HTR-8/SVneo (cell line): Measurements from ENCODE around the gene BATF3.

ENCODE experiments used
- DNase-seq: peaks from one replicate; pipeline ENCODE4 v3.0.0; 2011; ENCODE audit warnings: low spot score, mixed read lengths; ENCODE audit not compliant: insufficient read length
- FAIRE-seq: peaks from 2 replicates; lab custom pipeline; 2011; peaks lifted over from hg19 to GRCh38; lab: Jason Lieb, UNC

The BATF3 gene

GRCh38 chr1:212686591-212686990 lies 13.0 kb downstream of the BATF3 start:
- DNase-seq, result no peak
- no peak for FAIRE-seq

- FAIRE-seq (no peak), DNase-seq (no peak)
Measured at GRCh38 chr1:212686069-212686468, 13.6 kb downstream of the BATF3 start.

- DNase-seq, result no peak
- no peak for FAIRE-seq
Measured at GRCh38 chr1:212685429-212685828, 14.2 kb downstream of the BATF3 start.

- DNase-seq (no peak), FAIRE-seq (no peak)
Measured at GRCh38 chr1:212684521-212685090, 15.0 kb downstream of the BATF3 start.

- FAIRE-seq, result no peak
- no peak for DNase-seq
Measured at GRCh38 chr1:212684076-212684475, 15.6 kb downstream of the BATF3 start.

- DNase-seq (no peak), FAIRE-seq (no peak)
Measured at GRCh38 chr1:212683357-212683722, 16.3 kb downstream of the BATF3 start.

GRCh38 chr1:212680680-212681389 lies 18.8 kb downstream of the BATF3 start:
- FAIRE-seq, result no peak
- DNase-seq, result no peak

GRCh38 chr1:212678456-212679410 lies 20.9 kb downstream of the BATF3 start:
- DNase-seq (no peak), FAIRE-seq (no peak)

- DNase-seq (no peak), FAIRE-seq (no peak)
Measured at GRCh38 chr1:212677573-212677972, 22.1 kb downstream of the BATF3 start.

GRCh38 chr1:212677136-212677535 lies 22.5 kb downstream of the BATF3 start:
- DNase-seq (no peak), FAIRE-seq (no peak)

GRCh38 chr1:212675675-212676074 lies 24.0 kb downstream of the BATF3 start:
- FAIRE-seq (no peak), DNase-seq (no peak)

GRCh38 chr1:212674872-212675271 lies 24.8 kb downstream of the BATF3 start:
- FAIRE-seq, result no peak
- DNase-seq, result no peak

- peak; percentile 65 for DNase-seq
- FAIRE-seq, result peak; percentile 44
Measured at GRCh38 chr1:212671342-212672031, 28.2 kb downstream of the BATF3 start.

- FAIRE-seq, result no peak
- no peak for DNase-seq
Measured at GRCh38 chr1:212670882-212671281, 28.8 kb downstream of the BATF3 start.

GRCh38 chr1:212670301-212670700 lies 29.3 kb downstream of the BATF3 start:
- no peak for DNase-seq
- FAIRE-seq, result no peak

GRCh38 chr1:212669600-212669999 lies 30.0 kb downstream of the BATF3 start:
- DNase-seq (no peak), FAIRE-seq (no peak)

- peak; percentile 30 for DNase-seq
Measured at GRCh38 chr1:212669102-212669501, 30.5 kb downstream of the BATF3 start.

GRCh38 chr1:212668477-212668876 lies 31.2 kb downstream of the BATF3 start:
- FAIRE-seq (no peak), DNase-seq (no peak)

More at GRCh38 chr1:212669102-212669501, 30.5 kb downstream of the BATF3 start:
- FAIRE-seq, result no peak

GRCh38 chr1:212667223-212668139 lies 32.2 kb downstream of the BATF3 start:
- peak; percentile 16 for FAIRE-seq
- DNase-seq, result peak; percentile 91
